HG03520 (cell line): Measurements from ENCODE around the gene CLIP2.
A peak's percentile ranks its signal among the peaks of the same experiment; 100 is the strongest.

ENCODE experiments used
- ATAC-seq: cut with Tn5 transposase; IDR thresholded peaks from one replicate; pipeline ENCODE4 v1.9.1; 2021; ENCODE audit warnings: mild to moderate bottlenecking, moderate library complexity; ENCODE audit not compliant: unreplicated experiment

The CLIP2 gene

GRCh38 chr7:74269757-74270277 lies 19.4 kb upstream of the CLIP2 start:
- no peak for ATAC-seq

- ATAC-seq, result no peak
Observed at GRCh38 chr7:74271742-74272141, 17.5 kb upstream of the CLIP2 start.

GRCh38 chr7:74272305-74273038 lies 16.7 kb upstream of the CLIP2 start:
- peak; percentile 71 for ATAC-seq

GRCh38 chr7:74275401-74275881 lies 13.8 kb upstream of the CLIP2 start:
- ATAC-seq, result no peak

- ATAC-seq, result no peak
Observed at GRCh38 chr7:74277636-74278035, 11.6 kb upstream of the CLIP2 start.

GRCh38 chr7:74280985-74281384 lies 8.2 kb upstream of the CLIP2 start:
- ATAC-seq, result no peak

- ATAC-seq, result no peak
Observed at GRCh38 chr7:74282748-74283459, 6.3 kb upstream of the CLIP2 start.

- ATAC-seq, result no peak
Observed at GRCh38 chr7:74283858-74284447, 5.3 kb upstream of the CLIP2 start.

- ATAC-seq, result no peak
Observed at GRCh38 chr7:74284781-74285259, 4.4 kb upstream of the CLIP2 start.

- no peak for ATAC-seq
Observed at GRCh38 chr7:74286131-74286530, 3.1 kb upstream of the CLIP2 start.

GRCh38 chr7:74287303-74288033 lies 1.7 kb upstream of the CLIP2 start:
- ATAC-seq, result no peak

GRCh38 chr7:74288034-74288881 lies 949 bp upstream of the CLIP2 start:
- no peak for ATAC-seq

GRCh38 chr7:74289659-74290552 lies 699 bp downstream of the CLIP2 start:
- ATAC-seq, result no peak

GRCh38 chr7:74290553-74290950 lies 1.3 kb downstream of the CLIP2 start:
- no peak for ATAC-seq

GRCh38 chr7:74290981-74291441 lies 1.8 kb downstream of the CLIP2 start:
- no peak for ATAC-seq

- no peak for ATAC-seq
Observed at GRCh38 chr7:74291535-74291934, 2.3 kb downstream of the CLIP2 start.

- ATAC-seq, result no peak
Observed at GRCh38 chr7:74292757-74293576, 3.8 kb downstream of the CLIP2 start.

GRCh38 chr7:74293577-74293908 lies 4.3 kb downstream of the CLIP2 start:
- no peak for ATAC-seq
